Melanocyte of skin (primary cell): ENCODE measurements around the gene VEPH1. TPM values are rescaled to one million over a fixed set of nuclear protein-coding genes. Genes with fewer than 3 reads are reported as not detected.

Source experiments
- total RNA-seq, 2 donors: library from RNA; depleted of rRNA; stranded (reverse); fragments of >200 nt; gene quantifications; 2 replicates each; pipeline ENCODE4 v1.2.3, GENCODE V29; 2012

Gene VEPH1
- 100 to 1,000 TPM in 1 of 2 donors, 10 to 100 TPM in 1; 44.3 to 158 TPM for total RNA-seq

GRCh38 chr3:157502916-157503595, at the start of gene VEPH1:
TSS of gene VEPH1 (minus strand) at chr3:157503416. CDS start at chr3:157495349, 8,067 bp downstream.

GRCh38 chr3:157436583-157437291, 66.5 kb downstream of the VEPH1 start, which contains the start of gene PTX3:
TSS of gene PTX3 (plus strand) at chr3:157436850. CDS start at chr3:157436934, 84 bp downstream.

Other genes with a start within 250 kb of the VEPH1 start
- gene PTX3, start 66.6 kb downstream of the VEPH1 start, total RNA-seq = 1 to 10 TPM; 2.0 to 5.9 TPM